Naive thymus-derived CD8-positive, alpha-beta T cell (primary cell): ENCODE data around the gene TRPT1. TPM values are rescaled to one million over a fixed set of nuclear protein-coding genes. Genes with fewer than 3 reads are reported as not detected.

Experiments used
- ATAC-seq, 2 donors: fragments of 150-1000 bp; cut with Tn5 transposase in 1 of 2; sonication (Bioruptor Pico), chemical (Tn5 transposase) in 1 of 2; 1 replicate in 1 of 2; 2 replicates in 1 of 2; pipeline ENCODE4 v1.10.0; 2021; ENCODE audit warnings: mild to moderate bottlenecking in 2 of 2, moderate library complexity in 2 of 2
- POLR2A ChIA-PET: fragments of 350-600 bp; sonication (Branson Sonifier 250); formaldehyde crosslinking; loops from one replicate; lab custom pipeline; 2021; ENCODE audit warnings: antibody characterized with exemption; lab: Charles Lee
- DNase-seq, 10 donors: peaks; one replicate each; pipeline versions ENCODE4 v3.0.0 to v3.0.0-alpha.2; 2020 to 2022
- H3K27ac Mint-ChIP-seq, 10 donors: one replicate each; pipeline ENCODE4 v1.8.0; 2020 to 2022; ENCODE audit warnings: mild to moderate bottlenecking in 10 of 10, mixed read lengths in 10 of 10, moderate library complexity in 4 of 10, inconsistent platforms in 1 of 10
- H3K27me3 Mint-ChIP-seq, 5 donors: one replicate each; pipeline ENCODE4 v1.8.0; 2021 to 2022; ENCODE audit warnings: mixed read lengths in 5 of 5
- H3K36me3 Mint-ChIP-seq, 3 donors: one replicate each; pipeline ENCODE4 v1.8.0; 2020 to 2022; ENCODE audit warnings: mixed read lengths in 3 of 3, mild to moderate bottlenecking in 2 of 3, inconsistent platforms in 1 of 3
- H3K4me1 Mint-ChIP-seq, 4 donors: one replicate each; pipeline ENCODE4 v1.8.0; 2021 to 2022; ENCODE audit warnings: mixed read lengths in 4 of 4
- H3K4me3 Mint-ChIP-seq, 10 donors: one replicate each; pipeline ENCODE4 v1.8.0; 2020 to 2022; ENCODE audit warnings: mild to moderate bottlenecking in 10 of 10, mixed read lengths in 10 of 10, moderate library complexity in 6 of 10, inconsistent platforms in 1 of 10
- H3K9me3 Mint-ChIP-seq, 9 donors: one replicate each; pipeline ENCODE4 v1.8.0; 2020 to 2022; ENCODE audit warnings: mixed read lengths in 9 of 9, mild to moderate bottlenecking in 3 of 9, inconsistent platforms in 1 of 9, moderate library complexity in 1 of 9
- polyA plus RNA-seq, 3 donors: library from polyadenylated mRNA; unstranded; fragments of 300-500 nt; fragmentation: Illumina TruSeq; gene quantifications; one replicate each; pipeline ENCODE4 v1.2.3, GENCODE V29; 2021
- total RNA-seq, 8 experiments: library from RNA in 2 of 8; stranded (reverse) in 2 of 8; gene quantifications; one replicate each; pipeline ENCODE4 v1.2.3 and lab custom pipeline; 2021 to 2026

TRPT1 gene
- total and polyA plus RNA-seq, 5 experiments from 2014 or later, result 40.2 to 54.2 (median 47.2) TPM

DNA sequence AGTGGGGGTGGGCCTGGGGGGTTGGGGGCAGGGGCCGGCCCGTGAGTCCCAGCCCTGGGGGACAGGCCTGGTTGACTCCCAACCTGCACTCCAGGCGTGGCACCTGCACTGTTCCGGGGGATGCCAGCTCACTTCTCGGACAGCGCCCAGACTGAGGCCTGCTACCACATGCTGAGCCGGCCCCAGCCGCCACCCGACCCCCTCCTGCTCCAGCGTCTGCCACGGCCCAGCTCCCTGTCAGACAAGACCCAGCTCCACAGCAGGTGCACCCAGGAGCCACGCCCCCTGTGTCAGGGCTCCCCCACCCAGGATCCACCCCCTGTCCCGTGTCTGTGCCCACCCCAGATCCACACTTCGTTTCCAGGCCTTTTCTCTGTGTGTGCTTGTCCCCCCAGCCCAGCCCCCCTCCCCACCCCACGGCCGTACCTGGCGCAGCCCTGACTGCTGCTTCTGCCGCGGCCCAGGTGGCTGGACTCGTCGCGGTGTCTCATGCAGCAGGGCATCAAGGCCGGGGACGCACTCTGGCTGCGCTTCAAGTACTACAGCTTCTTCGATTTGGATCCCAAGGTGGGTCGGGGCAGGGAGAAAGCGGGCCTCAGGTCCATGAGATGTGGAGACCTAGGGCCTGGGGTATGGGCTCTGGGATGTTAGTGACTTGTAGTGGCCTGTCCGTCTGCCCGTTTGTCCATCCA lies 14.7 kb downstream of the TRPT1 start:
- no peak for DNase-seq
- Mint-ChIP-seq H3K27me3 (no peaks in the 10 kb centered on the region), H3K27ac (peak overlapping the region in 3 of 10 donors; percentile 19 to 83 (median 46)), H3K4me1 (peaks cover 16 to 43% (median 39%) of the 10 kb centered on the region in 4 donors), H3K9me3 (no peaks in the 10 kb centered on the region), H3K4me3 (no peak overlapping the region), H3K36me3 (peaks cover 0 to 68% (median 0%) of the 10 kb centered on the region in 3 donors)
- ATAC-seq, result no peak
- POLR2A ChIA-PET, result interaction anchor here (1.7 to 10.7 kb wide), 2 partner anchors 18 to 26 kb away, joined by 7 to 290 read pairs; partner anchors contain the start of genes DNAJC4, NUDT22, STIP1 and TRPT1

DNA sequence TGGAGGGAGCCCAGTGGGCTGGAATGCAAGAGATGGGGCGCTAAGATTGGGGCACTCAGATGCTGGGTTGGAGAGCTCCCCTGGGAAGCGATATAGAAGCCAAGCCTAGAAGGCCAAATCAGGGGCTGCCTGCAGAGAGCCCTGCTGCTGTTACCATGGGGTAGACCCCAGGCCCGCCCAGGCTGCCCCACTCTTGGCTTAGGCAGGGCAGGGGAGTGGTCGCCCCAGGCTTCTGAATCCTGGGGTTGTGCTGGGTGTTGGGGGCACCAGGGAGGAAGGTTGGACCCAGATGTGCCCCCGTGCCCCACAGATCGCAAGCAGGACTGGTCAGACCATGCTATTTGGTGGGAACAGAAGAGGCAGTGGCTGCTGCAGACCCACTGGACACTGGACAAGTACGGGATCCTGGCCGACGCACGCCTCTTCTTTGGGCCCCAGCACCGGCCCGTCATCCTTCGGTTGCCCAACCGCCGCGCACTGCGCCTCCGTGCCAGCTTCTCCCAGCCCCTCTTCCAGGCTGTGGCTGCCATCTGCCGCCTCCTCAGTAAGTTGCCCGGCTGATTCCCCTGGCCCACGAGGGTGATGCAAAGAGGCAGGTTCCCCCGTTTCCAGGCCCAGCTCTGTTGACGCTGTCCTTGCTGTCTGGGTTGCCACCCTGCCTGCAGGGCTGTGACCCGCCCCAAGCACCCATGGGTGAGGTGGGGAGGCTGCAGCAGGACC lies 15.5 kb downstream of the TRPT1 start:
- POLR2A ChIA-PET, result interaction anchor here (1.1 to 10.7 kb wide), 3 partner anchors 19 to 35 kb away, joined by 3 to 290 read pairs (median 3); partner anchors contain the start of genes DNAJC4, NUDT22, TRPT1 and VEGFB
- peaks cover 0 to 60% (median 0%) of the 10 kb centered on the region in 3 donors for H3K36me3 Mint-ChIP-seq
- H3K4me3 Mint-ChIP-seq, result no peak overlapping the region
- H3K27ac Mint-ChIP-seq, result peak overlapping the region in 4 of 10 donors; percentile 11 to 52 (median 26)
- no peaks in the 10 kb centered on the region for H3K9me3 Mint-ChIP-seq
- H3K4me1 Mint-ChIP-seq, result peaks cover 18 to 52% (median 46%) of the 10 kb centered on the region in 4 donors
- no peaks in the 10 kb centered on the region for H3K27me3 Mint-ChIP-seq
- DNase-seq, result no peak
- no peak for ATAC-seq

DNA sequence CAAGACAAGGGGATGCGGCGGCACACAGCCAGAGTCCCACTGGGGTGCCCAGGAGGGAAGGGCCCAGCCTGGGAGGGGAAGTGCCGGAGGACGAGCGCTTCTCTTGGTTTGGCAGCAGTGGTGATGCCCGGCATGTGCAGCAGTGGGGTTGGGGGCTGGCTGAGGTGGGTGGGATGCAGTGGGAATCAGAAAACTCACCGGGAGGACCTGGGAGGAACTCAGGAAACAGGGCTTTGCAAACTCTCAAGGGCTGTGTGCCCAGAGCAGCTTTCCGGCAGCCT lies 16.5 kb downstream of the TRPT1 start:
- Mint-ChIP-seq H3K27me3 (no peaks in the 10 kb centered on the region), H3K36me3 (peaks cover 0 to 53% (median under 1%) of the 10 kb centered on the region in 3 donors), H3K4me1 (peaks cover 19 to 55% (median 50%) of the 10 kb centered on the region in 4 donors), H3K9me3 (no peaks in the 10 kb centered on the region), H3K4me3 (peak overlapping the region in 3 of 10 donors; percentile 18 to 54 (median 28)), H3K27ac (peak overlapping the region in 8 of 10 donors; percentile 15 to 94 (median 86))
- ATAC-seq (no peak), DNase-seq (no peak)
- POLR2A ChIA-PET, result interaction anchor here (0.8 to 10.7 kb wide), 4 partner anchors 20 to 36 kb away, joined by 3 to 290 read pairs (median 3); partner anchors contain the start of genes DNAJC4, NUDT22, TRPT1 and VEGFB

DNA sequence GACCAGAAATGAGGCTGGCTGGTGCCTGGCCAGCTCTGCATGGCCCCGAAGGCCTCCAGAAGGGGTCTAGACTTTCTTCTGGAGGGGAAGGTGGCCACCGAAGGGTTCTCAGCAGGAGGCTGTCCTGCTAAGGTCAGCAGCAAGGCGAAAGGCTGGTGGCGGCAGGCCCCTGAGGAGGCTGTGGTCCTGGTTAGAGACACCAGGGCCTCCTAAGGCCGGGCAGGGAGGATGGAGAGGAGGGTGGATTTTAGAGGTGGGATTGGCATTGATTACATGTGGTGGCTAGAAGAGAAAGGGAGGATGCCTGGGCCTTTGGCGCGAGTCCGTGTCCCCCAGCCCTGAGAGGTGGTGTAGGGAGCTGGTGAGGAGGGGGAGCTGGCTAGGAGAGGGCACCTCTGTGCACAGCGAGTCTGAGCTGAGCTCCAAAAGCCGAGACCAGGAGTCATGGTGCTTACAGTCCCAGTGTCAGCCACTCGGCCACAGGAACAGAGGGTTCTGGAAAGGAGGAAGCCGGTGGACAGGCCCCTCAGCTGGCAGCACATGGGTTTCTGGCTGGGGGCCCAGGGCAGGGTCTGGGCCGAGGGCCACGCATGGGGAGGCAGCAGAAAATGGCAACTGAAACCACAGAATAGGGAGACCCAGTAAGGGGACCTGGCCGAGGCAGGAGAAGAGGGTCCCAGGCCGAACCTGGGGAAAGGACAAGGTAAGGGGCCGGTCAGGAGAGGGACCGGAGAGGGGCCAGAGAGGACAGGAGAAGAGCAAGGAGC lies 17.0 kb downstream of the TRPT1 start:
- DNase-seq (no peak), ATAC-seq (no peak)
- Mint-ChIP-seq H3K9me3 (no peaks in the 10 kb centered on the region), H3K27ac (peak overlapping the region; percentile 82 to 97 (median 92)), H3K27me3 (no peaks in the 10 kb centered on the region), H3K4me1 (peaks cover 22 to 60% (median 55%) of the 10 kb centered on the region in 4 donors), H3K4me3 (peak overlapping the region in 9 of 10 donors; percentile 36 to 96 (median 59)), H3K36me3 (peaks cover 2 to 53% (median 4%) of the 10 kb centered on the region in 3 donors)
- POLR2A ChIA-PET, result interaction anchor here (0.8 to 10.7 kb wide), 10 partner anchors 9 to 95 kb away, joined by 3 to 290 read pairs (median 70); partner anchors contain the start of genes BAD, CATSPERZ, DNAJC4 and ESRRA

DNA sequence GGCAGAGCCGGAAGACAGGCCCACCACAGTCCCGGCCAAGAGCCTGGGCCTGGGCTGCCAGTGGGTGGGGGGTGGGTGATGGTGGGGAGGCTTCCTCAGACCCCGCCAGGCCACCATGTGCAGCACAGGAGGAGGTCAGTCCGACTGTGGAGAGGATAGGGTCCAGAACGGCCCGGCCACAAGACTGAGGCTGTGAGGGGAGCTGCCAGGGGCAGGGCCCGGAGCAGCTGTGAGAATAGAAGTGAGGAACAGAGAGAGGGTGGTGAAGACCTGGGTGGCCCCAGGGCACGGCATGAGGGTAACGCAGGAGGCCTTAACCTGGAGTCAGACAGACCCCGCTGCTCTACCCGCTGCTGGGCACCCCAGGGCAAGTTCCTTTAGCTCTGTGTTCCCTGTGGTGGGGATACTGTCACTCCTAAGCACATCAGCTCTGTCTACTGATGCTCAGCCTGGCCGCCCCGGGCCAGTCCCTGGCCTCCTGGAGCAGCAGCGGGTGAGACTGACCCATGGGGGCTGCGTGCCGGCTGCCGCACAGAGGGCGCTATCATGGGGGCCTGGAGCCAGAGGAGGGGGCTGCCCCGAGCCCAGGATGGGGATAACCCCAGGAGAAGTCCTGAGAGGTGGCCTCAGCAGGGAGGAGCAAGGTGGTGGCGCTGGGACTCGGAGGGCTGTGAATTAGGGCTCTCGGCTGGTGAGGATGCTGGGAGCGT lies 17.7 kb downstream of the TRPT1 start:
- Mint-ChIP-seq H3K36me3 (peaks cover 2 to 56% (median 4%) of the 10 kb centered on the region in 3 donors), H3K27ac (peak overlapping the region; percentile 89 to 97 (median 94)), H3K4me3 (peak overlapping the region; percentile 88 to 96 (median 94)), H3K4me1 (peaks cover 24 to 67% (median 56%) of the 10 kb centered on the region in 4 donors), H3K27me3 (no peaks in the 10 kb centered on the region), H3K9me3 (no peaks in the 10 kb centered on the region)
- POLR2A ChIA-PET, result interaction anchor here (0.5 to 10.7 kb wide), 14 partner anchors 10 to 1555 kb away, joined by 3 to 290 read pairs (median 28); partner anchors contain the start of genes BAD, CATSPERZ, DNAJC4 and ESRRA
- ATAC-seq (peak in 1 of 2 donors; percentile 4), DNase-seq (no peak)

DNA sequence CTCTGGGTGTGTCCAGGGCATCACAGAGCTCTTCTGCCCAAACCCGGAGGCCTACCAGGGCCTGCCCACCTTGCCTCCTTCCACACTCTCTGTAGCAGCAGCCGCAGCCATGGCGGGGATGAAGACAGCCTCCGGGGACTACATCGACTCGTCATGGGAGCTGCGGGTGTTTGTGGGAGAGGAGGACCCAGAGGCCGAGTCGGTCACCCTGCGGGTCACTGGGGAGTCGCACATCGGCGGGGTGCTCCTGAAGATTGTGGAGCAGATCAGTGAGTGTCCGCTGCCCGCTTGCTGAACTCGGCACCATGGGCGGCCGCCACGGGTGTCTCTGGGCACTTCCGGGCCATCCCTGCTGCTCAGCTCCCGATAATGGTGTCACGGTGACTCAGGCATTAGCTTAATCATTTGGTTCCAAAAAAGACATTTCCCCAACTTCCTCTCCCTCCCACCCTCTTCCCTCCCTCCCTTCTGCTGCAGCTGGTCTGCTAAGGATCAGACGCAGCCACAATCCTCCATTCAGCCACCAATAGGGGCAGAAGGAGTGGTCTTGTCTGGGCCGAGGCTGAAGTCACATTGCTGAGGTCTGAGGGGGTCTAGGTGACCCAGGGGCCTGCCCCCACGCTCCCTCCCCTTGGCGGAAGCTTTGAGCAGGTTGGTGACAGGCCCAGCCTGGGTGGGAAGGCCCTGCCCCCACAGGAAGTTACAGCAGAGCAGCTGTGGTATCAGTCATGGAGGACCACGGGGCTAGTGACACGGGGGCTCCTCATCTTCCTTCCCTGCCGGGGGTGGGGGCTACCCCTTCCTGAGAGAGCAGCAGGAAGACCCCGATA lies 18.5 kb downstream of the TRPT1 start:
- H3K9me3 Mint-ChIP-seq, result no peaks in the 10 kb centered on the region
- ATAC-seq (peak; percentile 58 to 75), DNase-seq (peak; percentile 37 to 89 (median 70))
- H3K27ac Mint-ChIP-seq, result peak overlapping the region; percentile 89 to 97 (median 94)
- peak overlapping the region; percentile 88 to 96 (median 94) for H3K4me3 Mint-ChIP-seq
- POLR2A ChIA-PET, result interaction anchor here (0.5 to 10.7 kb wide), 18 partner anchors 10 to 1555 kb away, joined by 3 to 290 read pairs (median 9); partner anchors contain the start of genes BAD, CATSPERZ, DNAJC4 and ESRRA
- H3K4me1 Mint-ChIP-seq, result peaks cover 26 to 63% (median 54%) of the 10 kb centered on the region in 4 donors
- H3K27me3 Mint-ChIP-seq, result no peaks in the 10 kb centered on the region
- H3K36me3 Mint-ChIP-seq, result peaks cover 2 to 57% (median 4%) of the 10 kb centered on the region in 3 donors

DNA sequence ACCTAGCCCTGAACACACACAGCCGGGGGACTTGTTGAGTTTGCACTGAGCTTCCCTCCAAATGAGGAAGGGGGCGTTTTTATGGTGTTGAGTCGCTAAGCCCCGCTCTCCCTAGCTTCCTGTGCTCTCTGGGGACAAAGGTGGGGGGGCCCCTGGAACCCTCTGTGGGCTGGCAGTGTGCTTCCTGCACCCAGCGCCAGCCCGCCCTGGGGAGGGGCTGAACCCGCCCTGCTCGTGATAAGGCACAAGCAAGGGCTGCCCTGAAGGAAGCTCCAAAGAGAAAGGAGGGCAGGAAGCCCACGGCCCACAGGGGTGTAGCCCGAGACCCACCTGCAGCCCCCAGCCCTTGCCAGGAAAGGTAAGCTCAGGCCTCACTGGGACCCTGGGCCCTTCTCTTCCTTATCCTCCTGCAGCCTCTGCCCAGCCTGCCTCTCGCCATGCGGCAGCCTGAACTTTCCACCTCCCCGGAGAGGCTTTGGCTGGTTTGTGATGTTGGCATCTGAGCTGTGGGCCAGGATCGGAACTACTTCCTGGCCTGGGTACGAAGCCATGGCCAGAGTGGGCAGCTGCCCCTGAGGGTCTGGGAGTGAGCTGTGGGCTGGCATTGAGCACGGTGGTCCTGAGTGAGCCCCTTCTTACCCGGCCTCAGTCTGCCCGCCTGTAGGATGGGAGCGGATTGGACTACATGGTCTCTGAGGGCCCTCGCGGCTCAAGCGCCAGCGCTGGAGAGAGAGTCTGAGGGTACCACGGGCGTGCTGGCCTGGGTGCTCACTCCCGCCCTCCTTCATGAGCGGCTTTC lies 19.3 kb downstream of the TRPT1 start, which contains the start of gene FERMT3:
Gene FERMT3, plus strand, starts transcription at position 265 of the 799 bp plus-strand sequence. CDS start 644 bp downstream, outside the sequence.
- DNase-seq, result peak; percentile 52 to 86 (median 64)
- H3K4me1 Mint-ChIP-seq, result peaks cover 24 to 57% (median 51%) of the 10 kb centered on the region in 4 donors
- peak within 1 kb of the TSS; percentile 89 to 97 (median 94) for H3K27ac Mint-ChIP-seq
- ATAC-seq, result peak; percentile 63 to 71
- H3K4me3 Mint-ChIP-seq, result peak within 1 kb of the TSS; percentile 88 to 96 (median 94)
- POLR2A ChIA-PET, result interaction anchor here (0.5 to 10.7 kb wide), 19 partner anchors 12 to 1479 kb away, joined by 3 to 290 read pairs (median 5); partner anchors contain the start of genes BAD, CATSPERZ, DNAJC4 and ESRRA
- no peaks in the 10 kb centered on the region for H3K9me3 Mint-ChIP-seq
- H3K36me3 Mint-ChIP-seq, result peaks cover 2 to 56% (median 4%) of the 10 kb centered on the region in 3 donors
- H3K27me3 Mint-ChIP-seq, result no peaks in the 10 kb centered on the region

DNA sequence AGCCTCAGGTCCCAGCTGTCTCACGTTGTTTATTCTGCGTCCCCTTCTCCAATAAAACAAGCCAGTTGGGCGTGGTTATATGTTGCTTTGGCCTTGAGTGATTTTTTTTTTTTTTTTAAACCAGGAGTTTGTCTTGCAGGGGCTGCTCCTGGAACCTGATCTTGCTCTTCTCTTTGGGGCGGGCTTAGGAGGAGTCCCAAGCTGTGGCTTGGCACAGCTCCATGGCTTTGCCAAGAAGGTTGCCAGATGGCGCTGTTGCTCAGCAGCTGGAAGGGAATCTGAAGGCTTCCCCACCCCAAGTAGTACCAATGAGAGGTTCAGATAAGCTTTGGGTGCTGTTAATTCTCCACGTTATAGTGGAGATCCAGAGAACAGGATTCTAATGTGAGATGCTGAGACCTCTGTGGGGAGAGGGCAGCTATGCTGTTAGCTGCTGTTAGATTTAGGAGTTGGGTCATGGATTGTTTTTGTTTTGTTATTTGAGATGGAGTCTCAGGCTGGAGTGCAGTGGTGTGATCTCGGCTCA lies 21.5 kb downstream of the TRPT1 start:
- POLR2A ChIA-PET, result interaction anchor here (0.6 to 10.7 kb wide), 13 partner anchors 9 to 710 kb away, joined by 3 to 290 read pairs (median 37); partner anchors contain the start of genes BAD, CATSPERZ, DNAJC4 and ESRRA
- peaks cover 4 to 57% (median 4%) of the 10 kb centered on the region in 3 donors for H3K36me3 Mint-ChIP-seq
- H3K27ac Mint-ChIP-seq, result peak overlapping the region; percentile 82 to 95 (median 92)
- H3K27me3 Mint-ChIP-seq, result no peaks in the 10 kb centered on the region
- peak overlapping the region; percentile 48 to 88 (median 76) for H3K4me3 Mint-ChIP-seq
- peaks cover 22 to 50% (median 48%) of the 10 kb centered on the region in 4 donors for H3K4me1 Mint-ChIP-seq
- H3K9me3 Mint-ChIP-seq, result no peaks in the 10 kb centered on the region
- ATAC-seq (peak; percentile 66 to 67), DNase-seq (peak; percentile 73 to 92 (median 84))

DNA sequence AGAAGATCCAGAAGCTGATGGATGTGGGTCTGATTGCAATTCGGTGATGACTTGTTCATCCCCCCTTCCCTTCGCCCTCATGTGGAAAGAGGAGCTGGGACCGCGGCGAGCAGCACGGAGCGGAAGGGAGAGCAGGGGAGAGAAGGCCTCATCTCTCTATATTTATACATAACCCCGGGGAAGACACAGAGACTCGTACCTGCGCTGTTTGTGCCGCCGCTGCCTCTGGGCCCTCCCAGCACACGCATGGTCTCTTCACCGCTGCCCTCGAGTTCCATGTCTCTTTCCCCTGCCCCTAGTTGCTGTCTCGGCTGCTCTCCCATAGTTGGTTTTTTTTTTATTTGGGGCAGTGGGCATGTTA lies 21.9 kb downstream of the TRPT1 start:
- POLR2A ChIA-PET, result interaction anchor here (0.6 to 10.7 kb wide), 10 partner anchors 10 to 114 kb away, joined by 4 to 290 read pairs (median 70); partner anchors contain the start of genes BAD, CATSPERZ, DNAJC4 and ESRRA
- no peak for DNase-seq
- Mint-ChIP-seq H3K27ac (peak overlapping the region in 9 of 10 donors; percentile 82 to 95 (median 92)), H3K36me3 (peaks cover 4 to 58% (median 4%) of the 10 kb centered on the region in 3 donors), H3K4me1 (peaks cover 19 to 48% (median 45%) of the 10 kb centered on the region in 4 donors), H3K27me3 (no peaks in the 10 kb centered on the region), H3K9me3 (no peaks in the 10 kb centered on the region), H3K4me3 (peak overlapping the region in 3 of 10 donors; percentile 50 to 88 (median 76))
- ATAC-seq, result no peak
